ENCODE data around the gene KSR2.

KSR2 gene

GRCh38 chr12:117855165-117855564, 113.6 kb downstream of the KSR2 start:
- no peak for DNase-seq

DNA sequence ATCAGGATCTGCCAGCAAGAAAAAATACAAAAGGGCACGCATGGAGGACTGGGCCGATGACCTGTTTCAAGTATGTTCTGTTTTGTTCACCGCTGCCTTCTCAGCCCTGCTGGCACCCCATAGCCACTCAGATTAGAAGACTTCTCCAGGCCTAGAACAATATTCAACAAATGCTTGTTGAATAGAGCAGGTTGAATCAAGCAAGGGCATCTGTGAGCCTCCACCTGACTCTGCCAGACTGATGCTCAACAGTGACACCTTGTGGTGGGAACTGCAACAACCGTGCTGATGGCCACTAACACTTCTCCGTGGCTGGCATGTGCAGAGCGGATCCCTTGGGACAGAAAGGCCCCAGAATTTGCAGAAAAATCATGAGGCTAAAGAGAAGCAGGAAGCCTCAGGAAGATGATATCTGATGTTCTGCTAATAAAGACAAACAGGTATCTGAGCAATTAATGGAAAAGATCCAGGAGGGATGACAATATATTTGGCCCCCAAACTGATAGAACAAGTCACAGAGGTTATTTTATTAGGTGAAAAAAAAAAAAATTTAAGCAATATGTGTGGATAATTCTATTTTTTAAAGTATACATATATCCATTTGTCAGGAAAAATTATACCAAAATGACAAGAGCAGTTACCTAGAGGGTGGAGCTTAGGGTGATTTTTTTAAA, 114.3 kb downstream of the KSR2 start:
- DNase-seq: peak; percentile 17

DNA sequence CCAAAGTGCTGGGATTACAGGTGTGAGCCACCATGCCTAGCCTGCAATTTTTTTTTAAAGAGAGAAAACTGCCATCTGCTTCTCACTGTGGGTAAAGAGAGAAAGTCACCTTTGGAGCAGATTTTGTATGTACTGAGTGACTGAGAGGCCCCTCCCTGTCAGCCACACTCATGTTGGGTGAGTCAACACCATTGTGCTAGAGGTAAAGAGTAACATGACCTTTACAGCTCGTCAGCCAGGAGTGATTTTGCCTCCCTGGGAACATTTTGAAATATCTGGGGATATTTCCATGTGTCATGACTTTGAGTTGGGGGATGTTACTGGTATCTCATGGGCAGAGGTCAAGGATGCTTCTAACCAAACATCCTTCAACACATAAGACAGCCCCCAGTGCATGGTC, 115.2 kb downstream of the KSR2 start:
- DNase-seq: no peak

DNA sequence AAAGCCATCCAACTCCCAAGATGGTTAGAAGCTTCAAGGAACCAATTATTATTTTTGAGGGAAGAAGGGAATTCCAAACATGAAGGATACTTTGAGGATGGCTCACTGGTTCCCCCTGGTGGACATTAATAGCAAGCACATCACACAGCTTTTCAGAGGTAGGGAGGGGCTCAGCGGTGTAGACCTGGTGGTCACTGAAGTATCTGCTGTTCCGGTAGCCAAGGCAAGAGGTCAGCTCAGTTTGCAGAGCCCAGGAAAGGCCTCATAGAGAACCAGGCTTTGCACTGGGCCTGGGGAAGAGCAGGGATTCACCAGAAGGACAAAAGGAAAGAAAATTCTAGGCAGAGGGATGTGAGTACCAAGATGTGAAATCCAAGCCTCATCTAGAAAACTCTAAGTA, 118.7 kb downstream of the KSR2 start:
- no peak for DNase-seq

GRCh38 chr12:117847371-117847770, 121.4 kb downstream of the KSR2 start:
- no peak for DNase-seq

GRCh38 chr12:117845271-117845904, 123.4 kb downstream of the KSR2 start:
- DNase-seq: no peak

DNA sequence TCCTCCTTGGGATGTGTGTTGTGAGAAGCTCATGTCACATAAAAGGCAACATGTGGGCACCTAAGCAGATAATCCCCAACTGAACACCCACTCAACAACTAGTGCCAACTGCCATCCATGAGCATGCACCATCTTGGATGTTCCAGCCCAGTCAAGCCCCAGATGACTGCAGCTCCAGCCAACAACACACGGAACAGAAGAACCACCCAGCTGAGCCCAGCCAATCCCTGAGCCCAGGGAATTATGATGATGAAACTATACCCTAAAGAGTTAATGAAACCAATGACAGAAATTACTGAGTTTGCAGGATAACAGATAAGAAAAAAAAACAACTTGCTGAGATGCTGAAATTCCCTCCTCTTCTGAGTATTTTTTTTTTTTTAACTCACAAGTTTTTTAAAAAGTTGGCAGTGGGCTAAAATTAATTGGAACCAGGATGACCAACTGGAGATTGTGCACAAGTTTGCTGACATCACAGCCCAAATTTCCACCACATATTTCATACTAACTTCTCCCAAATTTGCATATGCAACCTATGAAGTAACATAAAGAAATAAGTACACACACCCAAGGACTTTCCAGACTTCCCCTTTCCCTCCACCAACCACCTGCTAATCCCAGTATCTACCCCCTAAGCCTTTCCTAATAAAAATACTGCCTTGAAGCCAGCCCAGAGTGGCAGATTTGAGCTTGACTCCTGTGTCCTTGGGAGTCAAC, 124.5 kb downstream of the KSR2 start:
- no peak for DNase-seq

- no peak for DNase-seq
Measured at GRCh38 chr12:117842630-117843029, 126.2 kb downstream of the KSR2 start.

GRCh38 chr12:117842220-117842619, 126.6 kb downstream of the KSR2 start:
- DNase-seq: no peak

GRCh38 chr12:117837737-117838050, 131.1 kb downstream of the KSR2 start:
- DNase-seq: no peak

DNA sequence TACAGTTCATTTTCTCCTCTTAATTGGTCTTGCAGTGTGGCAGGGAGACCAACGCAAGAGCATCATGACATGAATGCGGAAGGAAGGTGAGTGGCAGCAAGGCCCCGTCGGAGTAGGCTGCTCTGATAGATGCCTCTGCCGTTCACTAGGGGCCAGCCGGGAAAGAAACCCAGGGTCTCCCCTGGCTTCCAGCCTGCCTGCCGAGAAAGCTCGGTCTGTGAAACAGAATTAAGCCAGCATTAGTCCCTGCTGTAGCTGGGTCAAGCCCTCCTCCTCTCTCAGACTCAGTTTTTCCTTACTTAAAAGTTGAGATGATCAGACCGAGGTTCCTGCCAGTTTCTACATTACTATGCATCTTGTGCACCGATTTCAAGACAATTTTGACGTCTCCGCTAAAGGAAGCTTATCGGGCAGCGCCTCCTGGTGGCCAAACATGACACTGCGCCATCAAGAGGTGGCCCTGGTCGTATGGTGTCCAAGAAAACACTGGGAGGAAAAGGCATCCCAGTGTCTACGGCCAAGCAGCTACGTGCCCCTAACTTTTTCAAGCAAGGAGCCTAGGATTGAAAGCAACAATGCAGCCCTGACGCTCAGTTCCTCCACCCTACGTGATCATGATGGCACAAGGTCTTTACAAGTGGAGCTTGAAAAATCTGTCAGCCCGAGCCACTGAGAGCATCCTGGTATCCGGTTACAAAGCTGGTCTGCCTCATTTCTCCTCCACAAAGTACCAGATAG, 131.6 kb downstream of the KSR2 start:
- peak; percentile 38 for DNase-seq

- DNase-seq: no peak
Measured at GRCh38 chr12:117836476-117836875, 132.3 kb downstream of the KSR2 start.

DNA sequence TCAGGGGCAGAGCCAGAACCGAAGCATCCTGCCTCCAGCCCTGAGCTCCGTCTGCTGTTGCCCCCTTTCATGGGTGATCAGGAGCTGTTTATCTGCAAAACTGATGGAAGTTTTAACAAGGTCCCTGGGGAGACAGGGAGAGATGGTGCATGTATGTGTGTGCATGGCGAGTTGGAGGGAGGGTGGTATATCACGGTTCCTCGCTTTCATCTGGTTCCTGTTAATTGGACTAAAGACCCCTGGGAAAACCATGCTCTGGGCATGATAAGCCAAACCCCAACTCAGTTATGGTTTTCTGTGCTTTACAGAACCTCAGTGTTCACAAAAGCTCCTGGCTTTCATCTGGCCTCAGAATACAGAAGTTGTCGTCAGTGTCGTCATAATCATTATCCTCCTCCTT, 133.6 kb downstream of the KSR2 start:
- no peak for DNase-seq

GRCh38 chr12:117832459-117833457, 136.0 kb downstream of the KSR2 start:
- DNase-seq: no peak

DNA sequence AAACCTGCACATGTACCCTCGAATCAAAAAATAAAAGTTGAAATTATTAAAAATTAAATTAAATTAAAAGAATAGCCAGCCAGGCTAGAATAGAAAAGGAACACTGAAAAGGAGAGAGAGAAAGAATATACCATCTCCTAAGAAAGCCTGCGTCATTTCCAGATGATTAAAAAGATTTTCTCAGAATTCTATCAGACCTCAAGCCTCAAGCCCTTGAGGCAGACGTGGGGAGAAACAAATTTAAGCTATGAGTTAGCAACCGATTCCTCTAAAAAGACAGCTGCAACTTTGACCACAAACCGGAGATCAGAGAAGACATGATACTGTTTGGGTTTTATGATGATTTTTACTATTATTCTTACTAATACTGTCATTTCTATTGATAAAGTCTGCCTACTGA, 138.3 kb downstream of the KSR2 start:
- no peak for DNase-seq

- no peak for DNase-seq
Measured at GRCh38 chr12:117829108-117829507, 139.7 kb downstream of the KSR2 start.

DNA sequence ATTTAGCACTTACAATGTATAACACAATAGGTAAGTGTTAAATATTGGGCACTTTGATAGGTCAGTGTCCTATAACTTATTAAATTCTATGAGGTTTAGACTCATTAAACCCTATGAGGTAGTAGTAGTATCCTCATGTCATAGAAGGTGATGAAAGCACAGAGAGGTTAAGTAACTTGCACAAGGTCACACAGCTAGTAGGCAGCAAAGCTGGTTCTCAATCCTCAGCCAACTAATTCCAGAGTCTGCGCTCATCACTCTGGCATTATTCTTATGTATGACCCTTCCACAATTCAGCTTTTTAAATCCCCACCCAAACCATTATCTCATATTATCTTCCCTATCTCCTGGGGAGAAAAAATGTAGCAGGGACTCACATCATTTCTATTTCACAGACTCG, 141.1 kb downstream of the KSR2 start:
- DNase-seq: no peak

DNA sequence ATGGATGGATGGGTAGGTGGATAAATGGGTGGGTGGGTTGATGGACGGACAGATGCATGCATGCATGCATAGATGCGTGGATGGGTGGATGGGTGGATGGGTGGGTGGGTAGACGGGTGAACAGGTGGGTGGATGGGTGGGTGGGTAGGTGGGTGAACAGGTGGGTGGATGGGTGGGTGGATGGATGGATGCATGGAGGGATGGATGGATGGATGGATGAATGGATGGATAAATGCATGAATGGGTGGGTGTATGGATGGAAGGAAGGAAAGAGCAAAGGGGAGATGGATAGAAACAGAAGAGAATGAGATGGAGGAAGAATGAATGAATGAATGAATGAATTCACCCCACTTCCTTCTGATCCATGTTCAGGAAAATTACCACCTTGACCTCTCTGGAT, 143.0 kb downstream of the KSR2 start:
- DNase-seq: no peak

DNA sequence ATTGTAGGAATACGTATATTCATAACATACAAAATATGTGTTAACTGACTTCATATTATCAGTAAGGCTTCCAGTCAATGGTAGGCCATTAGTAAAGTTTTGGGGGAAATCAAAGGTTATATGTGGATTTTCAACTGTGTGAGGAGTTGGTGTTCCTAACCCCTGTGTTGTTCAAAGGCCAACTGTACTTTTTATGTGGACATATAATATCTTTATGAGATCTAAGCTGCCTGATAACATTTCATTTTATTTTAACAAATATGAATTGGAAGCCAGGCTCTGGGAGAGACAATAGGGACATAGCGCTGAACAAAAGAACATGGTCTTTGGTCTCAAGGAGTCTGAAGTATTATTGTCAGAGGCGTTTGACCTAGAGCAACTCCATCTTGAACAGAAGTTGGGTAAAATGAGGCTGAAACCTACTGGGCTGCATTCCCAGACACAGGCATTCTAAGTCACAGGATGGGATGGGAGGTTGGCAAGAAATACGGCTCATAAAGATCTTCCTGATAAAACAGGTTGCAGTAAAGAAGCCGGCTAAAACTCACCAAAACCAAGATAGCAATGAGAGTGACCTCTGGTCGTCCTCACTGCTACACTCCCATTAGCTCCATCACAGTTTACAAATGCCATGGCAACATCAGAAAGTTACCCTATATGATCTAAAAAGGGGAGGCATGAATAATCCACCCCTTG, 147.2 kb downstream of the KSR2 start:
- no peak for DNase-seq

DNA sequence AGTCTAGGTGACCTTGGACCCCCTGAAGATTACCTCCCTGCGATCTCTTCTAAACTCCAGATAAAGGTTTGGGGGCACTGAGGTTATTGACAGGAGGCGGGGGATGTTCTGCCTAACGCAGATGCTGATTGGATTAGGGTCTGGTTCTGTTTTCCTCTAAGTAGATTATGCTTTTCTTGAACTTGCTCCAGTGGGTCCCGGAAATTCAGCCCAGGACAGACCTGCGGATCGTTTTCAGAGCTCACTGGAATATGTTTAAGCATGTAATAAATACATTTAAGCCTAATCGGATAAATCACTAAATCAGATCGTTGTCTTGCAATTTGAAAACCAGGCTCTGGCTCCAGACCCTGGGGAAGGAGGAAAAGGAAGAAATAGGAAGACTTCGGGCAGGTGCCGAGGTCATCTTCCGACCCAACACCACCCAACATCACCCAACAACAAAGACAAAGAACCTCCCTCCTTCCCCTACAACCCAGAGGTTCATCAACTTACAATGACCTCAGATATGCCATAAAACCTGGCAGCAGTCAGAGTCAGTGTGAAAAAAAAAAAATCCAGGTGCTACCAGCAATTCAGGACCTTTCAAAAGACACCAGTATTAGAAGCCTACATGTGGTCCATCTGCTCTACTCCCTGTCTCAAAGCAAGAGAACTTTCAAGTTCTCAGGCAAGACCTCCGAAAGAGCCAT, 148.4 kb downstream of the KSR2 start:
- no peak for DNase-seq

- DNase-seq: no peak
Measured at GRCh38 chr12:117819160-117819559, 149.6 kb downstream of the KSR2 start.
